Activated CD4-positive, CD25-positive, alpha-beta regulatory T cell treated with anti-CD3 and anti-CD28 coated beads, Interleukin-2, amount 50 U/mL, for 16 hours (primary cell): ENCODE data around the gene TPP2.

Source experiments
- DNase-seq: peaks from one replicate; pipeline ENCODE4 v3.0.0-alpha.2; 2020; ENCODE audit warnings: low read depth, low spot score

Gene TPP2

DNA sequence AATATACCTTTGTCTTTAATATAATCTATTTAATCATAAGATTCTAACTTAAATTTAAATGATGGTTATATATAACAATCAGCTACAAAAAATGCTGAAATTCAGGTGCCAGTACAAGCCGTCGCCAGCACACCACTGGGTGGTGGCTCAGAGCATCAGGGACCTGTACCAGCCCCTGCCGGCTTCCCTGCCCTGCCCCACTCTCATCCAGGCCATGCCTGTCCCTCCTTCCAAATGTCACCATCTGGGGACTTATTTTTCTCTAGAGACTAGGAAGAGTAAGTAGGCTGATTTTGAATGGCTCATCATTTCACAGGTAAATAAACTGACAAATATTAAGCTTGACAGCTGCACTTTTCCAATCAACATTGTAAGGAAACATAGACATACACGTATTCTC, 96.5 kb downstream of the TPP2 start:
- DNase-seq = no peak

DNA sequence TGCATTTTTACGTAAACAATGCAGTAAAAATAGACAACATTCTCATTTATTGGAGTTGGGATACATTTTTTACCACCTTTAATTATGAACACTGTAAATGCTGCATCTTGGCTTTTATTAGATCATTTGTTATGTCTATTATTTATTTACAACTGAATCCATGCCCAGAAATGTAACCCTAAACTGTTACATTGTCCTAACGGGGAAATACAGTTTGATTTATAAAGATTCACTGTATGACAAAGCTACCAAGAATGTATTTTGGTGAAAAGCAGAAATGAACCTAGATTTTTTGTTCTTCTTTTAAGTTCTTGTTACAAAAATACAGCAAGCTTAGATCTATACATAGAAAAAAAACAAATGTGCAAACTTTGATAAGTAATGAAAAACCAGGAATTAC, 97.0 kb downstream of the TPP2 start:
- no peak for DNase-seq

DNA sequence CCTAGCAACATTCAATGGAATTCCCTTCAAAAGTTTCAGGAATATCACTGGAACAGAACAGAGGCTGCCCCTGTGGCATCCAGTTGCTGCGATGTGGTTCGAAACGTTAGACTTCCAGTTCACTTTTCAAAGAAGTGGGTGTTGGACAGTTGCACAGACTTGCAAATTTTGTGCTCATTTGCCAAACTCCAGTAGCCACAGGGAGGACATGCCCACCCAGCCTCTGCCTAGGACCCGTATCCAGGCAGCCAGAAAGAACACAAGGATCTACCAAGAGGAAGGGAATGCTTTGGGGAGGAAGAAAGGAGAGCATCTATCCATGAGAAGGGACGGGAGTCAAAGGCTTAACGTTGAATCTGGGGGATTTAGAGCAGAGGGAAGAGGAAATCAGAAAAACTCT, 98.2 kb downstream of the TPP2 start, which contains the start of gene METTL21C:
Gene METTL21C, minus strand, starts transcription at position 108 of the 400 bp plus-strand sequence. CDS start 546 bp downstream, outside the sequence.
- no peak for DNase-seq

DNA sequence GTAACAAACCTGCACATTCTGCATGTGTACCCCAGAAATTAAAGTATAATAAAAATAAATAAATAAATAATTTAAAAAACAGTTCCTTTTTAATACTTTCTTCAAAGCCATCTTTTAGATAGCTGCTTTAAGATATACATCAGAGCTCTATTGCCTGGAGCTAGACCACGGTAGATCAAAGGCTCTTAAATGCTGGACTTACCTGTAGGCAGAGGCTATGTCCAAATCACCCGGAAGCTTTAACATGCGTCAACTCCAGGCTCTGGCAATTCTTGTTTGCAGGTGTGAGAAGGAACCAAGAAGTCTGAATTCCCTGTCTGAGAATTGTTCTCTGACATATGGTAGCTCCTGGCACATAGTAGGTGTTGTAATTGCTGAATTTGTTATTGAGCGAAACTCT, 99.7 kb downstream of the TPP2 start:
- DNase-seq = no peak

DNA sequence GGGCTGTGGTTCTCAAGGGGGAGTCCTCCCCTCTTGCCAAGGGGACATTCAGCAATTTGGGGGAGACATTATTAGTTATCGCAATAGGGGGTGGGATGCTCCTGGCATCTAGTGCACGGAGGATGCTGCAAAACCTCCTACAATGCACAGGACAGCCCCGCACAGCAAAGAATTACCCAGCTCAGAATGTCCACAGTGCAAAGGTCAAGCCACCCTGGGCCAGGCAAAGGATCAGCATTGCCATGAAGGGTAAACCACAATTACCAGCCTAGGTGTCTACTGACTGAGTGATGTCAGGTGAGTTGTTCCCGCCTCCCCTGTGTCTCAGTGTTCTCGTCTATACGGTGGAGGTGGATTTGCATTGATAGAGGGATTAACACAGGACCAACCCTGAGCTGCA, 100.5 kb downstream of the TPP2 start:
- no peak for DNase-seq

DNA sequence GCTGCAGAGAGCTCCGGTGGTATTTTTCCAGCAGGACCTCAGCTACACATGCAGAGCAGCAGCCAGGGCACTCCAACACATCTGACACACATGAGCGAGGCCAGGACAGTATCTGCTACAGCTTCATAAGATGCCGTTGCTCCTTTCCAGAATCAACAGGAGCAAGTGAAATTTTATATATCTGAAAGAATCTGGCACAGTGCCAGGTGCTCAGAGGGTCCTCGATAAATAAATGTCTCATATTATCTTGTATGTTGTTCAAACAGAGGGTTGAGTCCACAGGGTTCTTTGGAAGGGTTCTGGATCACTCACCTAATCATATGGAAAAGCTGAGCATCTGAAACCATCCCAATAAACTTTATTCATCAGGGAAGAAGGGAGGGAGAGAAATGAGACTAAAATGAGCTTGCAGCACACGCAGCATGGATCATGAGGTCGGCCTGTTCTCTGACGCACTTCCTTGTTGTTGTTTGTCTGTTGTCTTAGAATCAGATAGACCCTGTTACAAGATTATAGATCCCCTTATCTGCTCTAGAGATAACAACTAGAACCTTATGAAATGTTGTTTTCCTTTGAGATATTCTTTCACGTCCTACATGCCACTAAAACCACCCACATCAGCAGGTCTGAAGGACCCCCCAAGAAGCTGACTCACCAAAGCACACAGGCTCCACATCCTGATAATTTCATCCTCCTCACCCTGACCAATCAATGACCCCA, 101.3 kb downstream of the TPP2 start:
- DNase-seq = no peak

DNA sequence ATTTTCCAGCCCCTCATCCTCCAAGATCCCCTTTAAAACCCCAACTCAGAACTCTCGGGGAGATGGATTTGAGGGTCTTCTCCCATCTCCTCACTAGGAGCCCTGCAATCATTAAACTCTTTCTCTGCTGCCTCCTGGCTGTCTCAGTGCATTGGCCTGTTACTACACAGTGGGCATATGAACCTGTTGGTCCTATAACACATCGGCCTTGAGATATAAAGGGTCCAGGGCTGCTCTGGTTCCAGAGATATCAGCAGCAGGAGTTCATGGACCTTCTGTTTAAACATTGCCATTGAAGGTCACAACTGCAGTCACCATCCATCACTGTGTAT, 101.8 kb downstream of the TPP2 start:
- no peak for DNase-seq

DNA sequence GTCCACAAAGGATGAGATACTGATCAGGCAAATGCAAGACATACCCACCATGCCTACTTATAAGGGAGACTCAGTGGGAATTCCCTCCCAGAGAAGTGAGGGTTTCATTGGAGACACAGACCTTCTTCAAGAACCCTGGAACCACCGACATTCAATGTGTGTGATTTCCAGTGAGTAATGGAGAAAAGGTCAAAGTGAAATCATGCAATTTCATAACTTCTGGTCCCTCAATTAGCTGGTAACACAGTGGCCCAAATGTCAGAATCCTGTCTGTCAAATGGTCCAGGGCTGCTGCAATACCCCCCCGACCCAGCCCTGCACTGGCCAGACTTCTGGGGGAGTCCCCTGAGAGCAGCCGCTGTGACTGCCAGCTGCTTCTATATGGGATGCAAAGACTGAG, 102.7 kb downstream of the TPP2 start:
- no peak for DNase-seq

DNA sequence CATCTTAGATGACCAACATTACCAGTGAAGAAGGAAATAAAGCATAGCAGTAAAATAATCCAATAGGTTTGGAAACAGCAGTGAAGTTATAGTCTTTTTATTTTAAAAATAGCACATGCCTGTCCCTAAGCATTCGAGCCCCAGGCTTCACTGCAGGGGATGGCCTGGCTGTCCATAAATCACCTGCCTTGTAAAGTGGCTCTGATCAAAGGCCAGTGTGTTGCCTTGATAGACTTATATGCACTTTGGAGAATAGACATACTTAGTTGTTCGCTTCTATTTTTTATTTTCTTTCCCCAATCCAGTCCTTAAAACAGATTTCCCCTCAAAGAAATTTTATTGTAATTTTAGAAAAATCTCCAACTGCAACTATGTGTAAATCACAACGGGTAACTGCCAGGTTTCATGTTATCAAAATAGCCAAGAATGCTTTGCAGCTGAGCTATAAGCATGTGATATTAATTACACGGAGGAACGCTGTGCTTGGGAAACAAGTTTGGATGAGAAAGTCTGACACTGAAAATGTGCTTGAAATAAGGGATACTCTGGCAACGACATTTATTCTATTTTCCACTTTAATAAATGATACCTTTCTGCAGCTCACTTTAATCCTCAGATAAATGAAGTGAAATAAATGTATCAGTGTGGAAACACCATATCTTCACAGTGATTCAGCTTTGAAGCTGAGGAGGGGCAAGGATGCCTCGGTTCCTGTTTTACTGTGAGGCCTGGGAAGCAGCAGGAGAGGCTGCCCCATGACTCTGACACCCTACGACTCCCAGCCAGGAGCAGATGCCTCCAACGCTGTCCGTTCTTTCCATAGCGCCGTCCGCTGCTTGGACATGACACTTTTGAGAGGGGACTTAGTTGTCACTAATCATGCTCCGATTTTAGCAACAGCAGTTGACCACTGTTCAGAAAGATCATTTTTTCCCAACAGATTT, 103.6 kb downstream of the TPP2 start:
- no peak for DNase-seq

DNA sequence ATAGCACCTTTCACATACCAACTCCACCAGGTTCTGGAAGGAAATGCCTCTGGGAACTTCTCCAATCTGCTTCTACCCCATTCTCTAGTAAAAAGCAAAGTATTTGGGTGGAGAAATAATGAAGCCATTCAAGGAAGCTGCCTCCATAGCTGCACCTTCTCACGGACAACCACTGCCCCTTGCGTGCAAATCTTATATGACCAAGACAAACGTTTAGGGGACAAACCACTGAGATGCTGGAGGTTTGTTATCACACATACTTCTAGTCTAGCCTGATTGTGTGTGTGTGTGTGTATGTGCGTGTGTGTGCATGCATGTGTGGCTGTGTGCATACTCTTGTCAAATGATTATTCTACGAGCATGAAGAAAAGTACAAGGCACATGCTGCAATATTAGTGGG, 104.5 kb downstream of the TPP2 start:
- no peak for DNase-seq

DNA sequence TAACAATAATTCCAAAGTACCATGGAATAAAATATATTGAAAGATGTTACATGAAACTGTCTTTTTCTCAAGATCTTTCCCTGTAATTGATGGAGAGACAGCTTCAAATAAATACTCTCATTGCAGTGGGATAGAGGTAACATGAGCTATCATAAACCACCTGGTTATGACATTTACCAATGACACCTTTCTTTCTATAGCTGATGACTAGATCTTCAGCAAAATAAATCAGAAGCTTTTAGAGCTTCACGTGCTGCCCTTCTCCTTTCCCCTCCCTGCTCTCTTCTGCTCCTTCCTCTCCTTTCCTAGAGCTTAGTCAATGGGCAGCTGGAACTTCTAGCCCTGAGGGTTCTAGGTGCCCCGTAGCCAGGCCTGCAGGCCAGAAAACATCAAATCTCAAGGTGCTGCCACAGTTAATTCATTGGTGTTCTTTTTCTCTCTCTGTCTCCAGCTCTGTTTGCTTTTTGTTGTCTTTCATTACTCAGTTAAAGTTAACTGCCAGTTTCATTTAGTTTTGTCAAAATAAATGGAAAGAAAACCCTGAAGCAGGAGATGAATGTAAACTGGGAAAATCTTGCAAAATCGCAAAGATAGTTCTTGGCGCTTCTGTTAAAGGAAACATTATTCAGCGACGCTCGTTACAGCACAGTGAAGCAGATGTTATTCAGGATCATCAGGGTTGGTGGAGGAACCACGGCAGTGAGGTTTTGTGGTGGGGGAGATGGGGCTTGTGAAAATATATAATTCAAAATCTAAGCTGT, 106.4 kb downstream of the TPP2 start:
- DNase-seq = no peak

DNA sequence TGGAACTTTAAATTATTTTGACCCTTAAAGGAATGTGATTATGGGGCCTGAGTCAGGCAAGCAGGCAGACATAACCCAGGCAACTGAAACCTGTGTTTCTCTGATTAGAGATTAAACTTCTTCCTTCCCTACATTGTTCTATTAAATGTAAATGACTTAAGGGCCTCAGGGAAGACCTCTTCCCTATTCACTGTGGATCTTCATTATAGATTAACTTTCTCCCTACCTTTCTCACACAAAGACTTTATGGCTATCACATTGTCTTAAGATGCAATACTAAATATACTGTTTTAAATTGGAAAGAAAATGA, 106.9 kb downstream of the TPP2 start:
- DNase-seq = no peak

DNA sequence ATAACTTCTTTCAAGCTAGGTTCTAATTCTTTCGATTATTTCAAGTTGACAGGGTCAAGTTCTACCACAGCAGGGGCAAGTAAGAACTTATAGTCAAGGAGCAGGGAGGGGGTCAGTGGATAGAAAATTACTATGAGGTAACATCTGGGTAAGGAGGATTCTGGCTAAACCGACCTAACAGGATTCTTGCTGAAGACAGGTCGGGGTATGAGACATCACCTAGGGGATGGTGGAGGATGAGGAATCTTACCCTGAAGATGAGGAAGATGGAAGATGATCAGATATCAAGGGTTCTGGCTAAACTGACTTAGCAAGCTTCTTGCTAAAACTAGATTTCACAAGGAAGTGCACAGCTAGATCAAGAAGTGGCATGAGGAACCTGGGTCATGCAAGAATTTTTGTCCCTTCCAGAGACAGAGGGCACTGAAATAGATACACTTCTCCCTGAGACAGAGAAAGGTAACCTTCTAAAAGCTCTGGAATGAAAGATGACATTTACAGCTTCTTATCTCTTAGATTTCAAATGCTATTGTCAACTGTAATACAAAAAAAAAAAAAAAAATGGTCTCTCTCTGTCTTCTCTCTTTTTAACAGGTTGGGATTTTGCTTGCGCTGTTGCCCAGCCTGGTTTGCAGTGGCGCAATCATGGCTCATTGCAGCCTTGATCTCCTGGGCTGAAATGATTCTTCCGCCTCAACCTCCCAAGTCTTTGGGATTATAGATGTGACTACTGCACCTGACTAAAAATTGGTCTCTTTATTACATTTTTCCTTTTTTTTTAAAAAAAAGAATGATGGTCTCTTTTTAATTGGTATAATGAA, 107.7 kb downstream of the TPP2 start:
- DNase-seq = no peak

DNA sequence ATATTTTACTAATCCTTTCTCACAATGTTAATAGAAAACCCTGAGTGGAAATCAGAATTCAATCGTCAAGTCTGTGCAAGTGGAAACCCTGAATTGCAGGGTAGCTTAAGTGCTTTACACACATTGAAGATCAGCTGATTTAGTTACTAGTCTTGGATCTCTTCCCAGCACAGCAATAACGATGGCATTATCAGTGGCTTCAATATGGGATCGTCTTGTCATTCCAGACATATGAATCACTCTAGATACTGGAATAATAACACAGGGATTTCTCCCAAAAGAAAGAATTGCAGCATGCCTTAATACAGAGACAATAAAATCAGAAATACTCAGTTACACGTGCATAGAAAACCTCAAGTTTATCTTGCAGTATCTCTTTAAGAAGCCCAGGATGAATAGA, 110.7 kb downstream of the TPP2 start:
- DNase-seq = no peak

DNA sequence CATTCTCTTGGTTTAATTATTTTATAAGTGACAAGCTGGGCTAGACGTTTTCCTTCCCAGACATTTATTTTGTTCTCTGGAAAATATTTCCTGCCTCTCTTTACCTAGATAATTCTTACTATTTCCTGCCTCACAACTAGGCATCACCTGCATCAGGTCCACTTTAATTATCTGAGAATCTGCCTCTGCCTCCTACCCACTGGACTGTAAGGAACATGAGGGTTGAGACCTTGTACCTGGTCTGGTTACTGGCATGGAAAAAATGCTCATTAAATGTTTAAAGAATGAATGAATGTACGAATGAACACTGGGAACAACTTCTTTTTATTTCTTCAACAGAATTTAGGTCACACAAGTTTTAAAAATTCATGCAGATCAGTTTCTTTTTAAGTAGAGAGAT, 111.4 kb downstream of the TPP2 start:
- DNase-seq = no peak

DNA sequence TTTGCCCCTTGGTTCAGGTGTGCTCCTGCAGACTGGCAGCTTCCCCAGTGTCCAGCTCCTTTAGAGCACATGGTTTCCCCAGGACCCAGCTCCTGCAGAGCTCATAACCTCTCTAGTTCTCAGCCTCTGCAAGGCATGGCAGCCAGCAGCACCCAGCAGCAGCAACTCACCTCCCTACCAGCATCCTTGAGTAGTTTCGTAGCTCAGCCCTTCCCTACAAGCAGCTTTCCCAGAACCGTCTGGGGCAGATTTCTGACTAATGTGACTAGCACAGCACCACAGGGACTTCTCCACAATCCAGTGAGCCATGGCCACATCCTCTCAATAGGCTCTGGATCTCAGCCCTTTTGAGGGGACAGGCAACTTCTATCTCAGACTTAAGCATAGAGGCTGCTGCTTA, 112.2 kb downstream of the TPP2 start:
- no peak for DNase-seq

DNA sequence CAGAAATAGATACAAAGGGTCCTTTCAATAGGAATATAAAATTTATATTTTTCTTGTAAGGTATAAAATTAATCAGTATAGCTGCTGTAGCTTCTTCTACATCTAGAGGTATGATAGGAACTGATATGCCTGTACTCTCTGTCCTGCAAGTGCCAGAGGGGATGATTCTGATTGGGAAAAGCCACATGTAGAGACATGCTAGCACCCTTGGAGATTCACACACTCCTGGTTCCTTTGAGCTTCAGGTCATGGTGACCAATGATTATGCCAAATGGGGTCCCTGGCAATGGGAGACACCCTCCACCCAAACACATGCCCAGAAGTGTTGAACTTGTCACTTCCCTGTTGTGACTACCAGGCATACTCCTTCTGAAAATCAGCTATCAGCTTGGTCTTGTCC, 112.8 kb downstream of the TPP2 start:
- DNase-seq = no peak

DNA sequence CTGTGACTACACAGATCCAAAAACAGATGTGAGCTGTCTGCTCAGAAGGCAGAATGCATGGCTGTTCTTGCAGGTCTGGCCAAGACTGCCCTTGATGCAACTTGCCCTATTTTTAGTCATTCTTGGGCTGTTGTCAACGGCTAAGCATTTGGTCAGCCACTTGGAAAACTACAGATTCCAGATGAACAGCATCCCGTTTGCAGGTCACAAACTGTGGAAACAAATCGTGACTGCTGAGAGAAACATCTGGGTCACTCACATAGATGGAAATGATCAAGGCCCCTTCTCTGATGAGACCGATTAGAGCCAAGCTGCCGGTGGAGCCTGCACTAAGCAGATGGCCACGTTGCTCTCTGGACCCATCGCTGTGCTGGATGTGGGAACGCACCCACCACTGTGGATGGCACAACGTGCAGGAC, 113.5 kb downstream of the TPP2 start:
- DNase-seq = no peak

DNA sequence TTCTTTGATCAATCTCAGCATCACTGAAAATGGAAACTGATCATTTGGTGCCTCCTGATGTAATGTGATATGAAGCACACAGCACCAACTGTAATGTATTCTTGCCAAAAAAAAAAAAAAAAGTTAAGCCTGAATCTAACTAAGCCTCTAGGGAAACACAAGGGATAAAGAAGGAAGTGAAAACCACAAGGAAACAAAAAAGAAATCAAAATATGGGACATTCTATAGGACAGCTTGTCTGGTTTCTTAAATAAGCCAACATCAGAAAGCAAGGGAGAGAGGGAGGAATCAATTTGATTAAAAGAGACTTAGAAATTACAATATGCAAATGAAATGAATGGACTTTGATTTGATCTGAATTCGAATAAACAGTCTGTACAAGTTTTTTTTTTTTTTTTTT, 118.7 kb downstream of the TPP2 start:
- DNase-seq = no peak

DNA sequence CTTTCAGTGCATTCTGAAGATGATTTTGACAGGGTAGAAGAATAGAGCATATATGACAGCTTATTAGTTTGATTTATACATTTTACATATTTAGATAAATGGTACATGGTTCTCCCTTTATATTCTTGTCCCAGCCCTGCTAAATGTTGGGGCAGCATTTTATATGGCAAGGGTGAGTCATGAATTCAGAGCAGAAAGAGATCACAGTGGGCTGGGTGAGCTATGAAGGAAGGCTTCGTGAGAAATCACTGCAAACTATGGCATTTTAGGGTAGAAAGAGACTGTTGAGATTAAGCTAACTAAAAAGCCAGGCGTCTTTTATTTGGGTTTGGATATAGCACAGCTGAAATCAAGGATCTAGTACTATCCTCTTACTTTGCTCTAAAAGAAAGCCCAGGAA, 122.0 kb downstream of the TPP2 start:
- DNase-seq = no peak

DNA sequence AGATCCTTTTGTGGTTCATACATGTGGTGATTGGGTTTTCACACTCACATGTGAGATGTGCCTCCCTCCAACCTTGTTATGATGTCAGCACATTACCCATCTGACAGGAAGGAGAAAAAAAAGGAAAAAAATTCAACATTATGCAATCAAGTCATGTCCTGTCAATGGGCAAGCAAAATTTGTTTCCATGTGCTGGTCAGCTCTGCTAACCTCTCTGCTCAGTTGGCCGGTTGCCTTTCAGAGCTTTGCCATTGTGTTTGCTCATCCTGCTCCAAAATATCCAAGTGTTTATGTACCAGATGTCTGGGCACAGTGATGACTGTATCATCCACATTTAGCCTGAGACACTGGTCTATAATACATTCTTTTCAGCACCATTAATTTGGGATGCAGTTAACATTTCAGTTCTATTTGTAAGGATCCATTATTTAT, 125.0 kb downstream of the TPP2 start:
- DNase-seq = no peak

DNA sequence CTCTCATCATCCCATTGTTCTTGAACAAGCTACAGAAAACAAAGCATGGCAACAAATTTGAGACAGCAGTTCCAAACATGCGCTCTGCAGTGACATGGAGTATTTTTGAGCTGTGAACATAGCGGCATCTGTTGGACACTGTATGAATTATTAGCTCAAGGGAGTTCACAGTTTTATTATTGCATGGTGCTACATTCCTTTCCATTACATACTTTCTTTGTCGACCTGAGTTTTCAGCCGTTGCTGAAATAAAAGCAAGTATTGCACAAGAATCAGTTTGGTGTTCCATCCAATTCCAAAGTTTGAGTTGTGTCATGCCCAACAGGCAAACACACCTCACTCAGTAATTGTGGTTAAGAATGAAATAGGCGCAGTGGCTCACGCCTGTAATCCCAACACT, 128.1 kb downstream of the TPP2 start:
- DNase-seq = no peak
